SK-N-SH (cell line): ENCODE results near the gene RELCH. TPM values are rescaled to one million over a fixed set of nuclear protein-coding genes. Genes with fewer than 3 reads are reported as not detected.

Experiments used
- CTCF ChIA-PET: fragments of 300-600, 350-600 bp; formaldehyde crosslinking; extraction: SDS; loops from one replicate; lab custom pipeline; 2021; lab: Yijun Ruan, JAX
- POLR2A ChIA-PET: fragments of 350-600 bp; sonication (Branson Sonifier 250); formaldehyde crosslinking; extraction: SDS; loops from one replicate; lab custom pipeline; 2020; ENCODE audit warnings: antibody characterized with exemption, inconsistent platforms; lab: Yijun Ruan, JAX
- DNase-seq: peaks from one replicate; pipeline ENCODE4 v3.0.0; 2012
- H2AFZ ChIP-seq: fragments of 200-600 bp; sonication (generic); 2 replicates; pipeline ENCODE4 v1.8.1; 2016; ENCODE audit warnings: antibody characterized with exemption, mild to moderate bottlenecking, low read depth
- H3F3A ChIP-seq: fragments of 200-600 bp; sonication (generic); replicated peaks from 2 replicates; pipeline ENCODE3; 2016; ENCODE audit warnings: antibody characterized with exemption, mild to moderate bottlenecking; ENCODE audit not compliant: insufficient read depth
- H3K27ac ChIP-seq, 2 experiments: fragments of 200-500 bp in 1 of 2; fragments of 200-600 bp in 1 of 2; sonication (Bioruptor generic) in 1 of 2; sonication (generic), shearing (Covaris generic) in 1 of 2; 2 replicates each; pipeline versions ENCODE4 v1.5.1 to v1.6.1; 2014 to 2016; ENCODE audit warnings: low read depth in 2 of 2, inconsistent platforms in 1 of 2, low read length in 1 of 2, mild to moderate bottlenecking in 1 of 2, mixed read lengths in 1 of 2
- H3K27me3 ChIP-seq: fragments of 200-600 bp; sonication (generic), shearing (Covaris generic); 2 replicates; pipeline ENCODE4 v1.6.1; 2016; ENCODE audit warnings: mixed run types; ENCODE audit not compliant: insufficient read depth
- H3K36me3 ChIP-seq, 2 experiments: fragments of 200-500 bp in 1 of 2; fragments of 200-600 bp in 1 of 2; sonication (Bioruptor generic) in 1 of 2; sonication (generic) in 1 of 2; replicated peaks in 1 of 2; 2 replicates each; pipeline versions ENCODE3 to v1.5.1; 2014 to 2016; ENCODE audit warnings: low read length in 1 of 2, mild to moderate bottlenecking in 1 of 2; ENCODE audit not compliant: insufficient read depth in 2 of 2, control insufficient read depth in 1 of 2
- H3K4me1 ChIP-seq, 2 experiments: fragments of 200-500 bp in 1 of 2; fragments of 200-600 bp in 1 of 2; sonication (Bioruptor generic) in 1 of 2; sonication (generic), shearing (Covaris generic) in 1 of 2; 2 replicates each; pipeline versions ENCODE4 v1.5.1 to v1.6.1; 2014 to 2016; ENCODE audit warnings: low read depth in 1 of 2, low read length in 1 of 2, mixed run types in 1 of 2; ENCODE audit not compliant: insufficient read depth in 2 of 2, control insufficient read depth in 1 of 2
- H3K4me2 ChIP-seq: fragments of 200-600 bp; sonication (generic), shearing (Covaris generic); 2 replicates; pipeline ENCODE4 v1.6.1; 2017; ENCODE audit warnings: mixed run types
- H3K4me3 ChIP-seq, 2 experiments: fragments of 200-500 bp in 1 of 2; fragments of 200-600 bp in 1 of 2; sonication (Bioruptor generic) in 1 of 2; sonication (generic), shearing (Covaris generic) in 1 of 2; 2 replicates each; pipeline versions ENCODE4 v1.5.1 to v1.8.1; 2014 to 2016; ENCODE audit warnings: low read depth in 2 of 2, inconsistent platforms in 1 of 2, low read length in 1 of 2, mild to moderate bottlenecking in 1 of 2, mixed read lengths in 1 of 2, moderate library complexity in 1 of 2
- H3K79me2 ChIP-seq: fragments of 200-600 bp; sonication (generic); 2 replicates; pipeline ENCODE4 v1.8.1; 2017; ENCODE audit warnings: mild to moderate bottlenecking; ENCODE audit not compliant: insufficient read depth
- H3K9ac ChIP-seq: fragments of 200-600 bp; sonication (generic); 2 replicates; pipeline ENCODE4 v1.6.1; 2017; ENCODE audit warnings: mixed run types
- H3K9me2 ChIP-seq: fragments of 200-600 bp; sonication (generic); 2 replicates; pipeline ENCODE4 v1.6.1; 2017; ENCODE audit warnings: mixed run types
- H3K9me3 ChIP-seq: fragments of 200-600 bp; sonication (generic); 2 replicates; pipeline ENCODE4 v1.6.1; 2017; ENCODE audit warnings: mixed run types, mild to moderate bottlenecking, moderate library complexity
- H4K20me1 ChIP-seq: fragments of 200-600 bp; sonication (generic); 2 replicates; pipeline ENCODE4 v1.6.1; 2017; ENCODE audit warnings: mild to moderate bottlenecking, mixed run types; ENCODE audit not compliant: insufficient read depth
- CTCF ChIP-seq: fragments of 200-600 bp; sonication (generic); IDR thresholded peaks from 2 replicates; pipeline ENCODE4 v1.6.1; 2017; ENCODE audit warnings: antibody characterized with exemption, mild to moderate bottlenecking, moderate library complexity
- GATA2 ChIP-seq: sonication (generic); formaldehyde crosslinking; IDR thresholded peaks from 2 replicates; pipeline ENCODE4 v1.5.0; 2020; ENCODE audit warnings: mild to moderate bottlenecking, missing genetic modification reagents
- IRF3 ChIP-seq: fragments of 150-350 bp; IDR thresholded peaks from 2 replicates; pipeline ENCODE4 v1.6.1; 2016; ENCODE audit warnings: mild to moderate bottlenecking, low read depth, low read length
- RCOR1 ChIP-seq: fragments of 150-350 bp; IDR thresholded peaks from 2 replicates; pipeline ENCODE4 v1.6.1; 2017; ENCODE audit warnings: antibody characterized with exemption, low read length
- REST ChIP-seq: IDR thresholded peaks from 2 replicates; pipeline ENCODE4 v1.6.1; 2012; ENCODE audit warnings: mild to moderate bottlenecking, low read depth, low read length, moderate library complexity
- RXRA ChIP-seq: IDR thresholded peaks from 2 replicates; pipeline ENCODE4 v1.4.0; 2012; ENCODE audit warnings: low read depth, mild to moderate bottlenecking, borderline replicate concordance
- SMC3 ChIP-seq: IDR thresholded peaks from 2 replicates; pipeline ENCODE4 v1.6.1; 2012; ENCODE audit warnings: low read depth, low read length, improper control_type of control experiment
- TEAD4 ChIP-seq: IDR thresholded peaks from 2 replicates; pipeline ENCODE4 v1.4.0; 2012; ENCODE audit warnings: mild to moderate bottlenecking, borderline replicate concordance; ENCODE audit not compliant: insufficient read depth
- WGBS: methylation state at CpG from one replicate; pipeline ENCODE4 v1.1.6; 2017; ENCODE audit warnings: low lambda C conversion rate; 5-methylcytosine and 5-hydroxymethylcytosine counted together
- polyA plus RNA-seq, 3 experiments: library from polyadenylated mRNA; depleted of rRNA; stranded (reverse); fragments of >200 nt; gene quantifications; 2 replicates each; pipeline ENCODE4 v1.2.3, GENCODE V29; 2012
- TF ChIP-seq, protein P1 (sequence below): IDR thresholded peaks from 2 replicates; pipeline ENCODE4 v1.4.0; 2012; ENCODE audit warnings: low read depth, borderline replicate concordance

Gene RELCH
- polyA plus RNA-seq, 1 of the 3 experiments (the other 2 are of a cell fraction), result 7.4 TPM

GRCh38 chr18:62226047-62226446, 39.0 kb downstream of the RELCH start (continued):
- TF ChIP-seq REST (no peak), RCOR1 (no peak), GATA2 (CRISPR knock-in tag) (no peak)

GRCh38 chr18:62236252-62236651, 49.2 kb downstream of the RELCH start:
- H3K9me2 ChIP-seq, result no peaks in the 10 kb centered on the region; the same call in 1 of the 2 replicates
- no peaks in the 10 kb centered on the region for H3F3A ChIP-seq
- no peak for DNase-seq
- peaks cover 8% of the 10 kb centered on the region for H3K9me3 ChIP-seq
- H3K4me2 ChIP-seq, result no peak overlapping the region
- no peak overlapping the region for H2AFZ ChIP-seq
- H3K4me1 ChIP-seq, result no peaks in the 10 kb centered on the region
- H3K79me2 ChIP-seq, result no peaks in the 10 kb centered on the region
- H3K27ac ChIP-seq, result no peak overlapping the region
- TF ChIP-seq IRF3 (no peak), SMC3 (no peak), RXRA (no peak), CTCF (no peak), TEAD4 (no peak)
- TF ChIP-seq, protein P1, sequence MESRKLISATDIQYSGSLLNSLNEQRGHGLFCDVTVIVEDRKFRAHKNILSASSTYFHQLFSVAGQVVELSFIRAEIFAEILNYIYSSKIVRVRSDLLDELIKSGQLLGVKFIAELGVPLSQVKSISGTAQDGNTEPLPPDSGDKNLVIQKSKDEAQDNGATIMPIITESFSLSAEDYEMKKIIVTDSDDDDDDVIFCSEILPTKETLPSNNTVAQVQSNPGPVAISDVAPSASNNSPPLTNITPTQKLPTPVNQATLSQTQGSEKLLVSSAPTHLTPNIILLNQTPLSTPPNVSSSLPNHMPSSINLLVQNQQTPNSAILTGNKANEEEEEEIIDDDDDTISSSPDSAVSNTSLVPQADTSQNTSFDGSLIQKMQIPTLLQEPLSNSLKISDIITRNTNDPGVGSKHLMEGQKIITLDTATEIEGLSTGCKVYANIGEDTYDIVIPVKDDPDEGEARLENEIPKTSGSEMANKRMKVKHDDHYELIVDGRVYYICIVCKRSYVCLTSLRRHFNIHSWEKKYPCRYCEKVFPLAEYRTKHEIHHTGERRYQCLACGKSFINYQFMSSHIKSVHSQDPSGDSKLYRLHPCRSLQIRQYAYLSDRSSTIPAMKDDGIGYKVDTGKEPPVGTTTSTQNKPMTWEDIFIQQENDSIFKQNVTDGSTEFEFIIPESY, result no peak
- H3K36me3 ChIP-seq, result peaks cover 34 to 81% of the 10 kb centered on the region in 2 experiments
- POLR2A ChIA-PET, result no interaction called here
- no peak overlapping the region for H3K4me3 ChIP-seq
- WGBS, result 95% methylated on average over 1 of the region's 1 CpG
- no peaks in the 10 kb centered on the region for H4K20me1 ChIP-seq
- H3K9ac ChIP-seq, result no peak overlapping the region
- H3K27me3 ChIP-seq, result no peaks in the 10 kb centered on the region
- CTCF ChIA-PET, result no interaction called here
